GM18909 (cell line): Measurements from ENCODE around the gene CDH7.

Source experiments
- ATAC-seq: cut with Tn5 transposase; IDR thresholded peaks from one replicate; pipeline ENCODE4 v1.9.1; 2021; ENCODE audit warnings: mild to moderate bottlenecking; ENCODE audit not compliant: unreplicated experiment, poor library complexity

Gene CDH7

DNA sequence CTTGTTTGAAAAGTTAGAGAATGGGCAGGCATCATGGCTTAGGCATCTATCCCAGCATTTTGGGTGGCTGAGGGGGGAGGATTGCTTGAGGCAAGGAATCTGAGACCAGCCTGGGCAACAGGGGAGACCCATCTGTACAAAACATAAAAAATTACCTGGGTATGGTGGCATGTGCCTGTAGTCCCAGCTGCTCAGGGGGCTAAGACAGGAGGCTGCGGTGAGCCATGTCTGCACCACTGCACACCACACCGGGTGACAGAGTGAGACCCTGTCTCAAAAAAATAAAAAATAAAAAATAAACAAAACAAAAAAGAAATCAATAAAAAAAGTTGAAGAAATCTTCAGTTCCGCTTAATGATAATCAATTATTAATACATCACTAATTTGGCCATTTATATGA, 146.5 kb downstream of the CDH7 start:
- no peak for ATAC-seq

DNA sequence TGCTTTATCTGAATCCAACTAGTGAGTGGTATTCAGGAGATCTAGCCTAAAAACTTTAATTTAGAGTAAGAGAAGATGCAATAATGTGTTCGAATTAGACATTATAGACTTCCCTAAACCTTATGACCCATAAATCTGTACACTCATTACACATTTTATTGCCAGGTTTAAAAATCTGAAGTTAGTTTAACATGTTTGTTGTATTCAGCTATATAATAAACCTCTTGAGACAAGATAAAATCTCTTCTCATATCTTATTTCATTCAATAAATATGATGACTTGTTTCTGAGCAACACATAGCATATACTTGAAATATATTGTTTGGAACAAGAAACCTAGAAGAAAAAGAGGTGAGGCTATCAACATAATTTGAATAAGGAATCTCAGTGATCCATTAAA, 150.7 kb downstream of the CDH7 start:
- ATAC-seq: no peak

DNA sequence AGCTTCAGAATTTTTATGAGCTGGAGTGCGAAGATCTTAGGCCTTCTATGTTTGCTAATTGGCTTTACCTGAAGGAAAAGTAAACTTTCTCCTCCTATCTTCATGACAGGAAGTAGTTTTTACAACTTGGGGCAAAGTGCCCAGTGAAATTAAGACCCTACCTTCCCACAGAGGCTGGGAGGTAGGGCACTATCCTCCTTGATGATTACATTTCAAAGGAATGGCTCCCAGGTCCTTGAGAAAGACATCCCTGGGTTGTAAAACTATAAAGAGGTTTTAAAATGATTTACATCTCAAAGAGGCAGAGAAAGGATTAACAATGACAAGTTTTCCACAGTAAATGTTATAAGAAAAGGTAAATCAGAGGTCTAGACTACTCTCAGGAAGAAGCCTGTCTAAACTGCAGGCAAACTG, 155.8 kb downstream of the CDH7 start:
- no peak for ATAC-seq

DNA sequence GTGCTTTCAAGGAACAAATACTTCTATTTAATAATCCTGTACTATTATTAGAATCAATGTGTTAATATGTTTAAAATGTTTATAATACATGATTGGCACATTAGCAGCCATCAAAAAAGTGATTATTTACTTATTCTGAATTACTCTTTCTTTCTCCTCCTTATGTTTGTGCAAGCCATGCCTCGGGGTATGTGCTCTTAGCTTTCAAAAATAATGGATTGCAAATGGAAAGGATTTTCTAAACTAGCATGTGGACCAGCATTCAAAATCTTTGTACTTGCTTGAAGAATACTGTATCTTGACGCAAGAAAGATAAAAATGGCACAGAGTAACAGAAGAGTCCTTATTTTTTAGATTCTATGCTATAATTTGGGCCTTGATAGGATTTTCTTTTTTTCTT, 156.5 kb downstream of the CDH7 start:
- no peak for ATAC-seq

DNA sequence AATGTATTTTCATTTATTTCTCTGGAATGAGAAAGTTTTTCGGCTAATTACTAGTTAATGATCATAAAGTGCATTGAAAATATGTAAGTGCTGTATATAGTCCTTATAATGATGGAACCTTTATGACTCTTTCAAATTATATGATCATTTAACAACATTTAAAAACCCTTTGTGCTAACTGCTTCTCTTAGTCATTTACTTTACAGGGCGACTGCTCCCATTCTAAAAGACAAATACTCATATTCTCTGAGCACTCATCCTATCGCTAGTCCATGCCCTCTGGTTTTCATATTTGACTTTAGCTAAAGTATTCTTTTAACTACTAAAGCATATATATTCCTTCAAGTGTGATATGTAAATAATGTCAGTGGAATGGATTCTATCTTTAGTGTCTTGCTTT, 168.2 kb downstream of the CDH7 start:
- no peak for ATAC-seq

DNA sequence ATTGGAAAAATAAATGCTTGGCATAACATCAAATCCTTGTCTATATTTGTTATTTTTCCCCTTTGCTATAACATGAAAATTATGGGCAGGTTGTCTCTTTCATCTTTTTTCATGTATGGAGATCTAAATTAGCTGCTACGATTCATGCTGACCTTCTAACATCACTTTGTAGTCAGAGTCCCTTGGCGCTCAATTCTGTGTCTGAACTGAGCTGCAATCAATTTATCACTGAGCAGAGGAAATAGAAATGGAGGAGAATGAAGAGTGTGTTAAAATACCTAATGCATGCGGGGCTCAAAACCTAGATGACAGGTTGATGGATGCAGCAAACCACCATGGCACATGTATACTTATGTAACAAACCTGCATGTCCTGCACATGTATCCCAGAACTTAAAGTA, 168.9 kb downstream of the CDH7 start:
- no peak for ATAC-seq

DNA sequence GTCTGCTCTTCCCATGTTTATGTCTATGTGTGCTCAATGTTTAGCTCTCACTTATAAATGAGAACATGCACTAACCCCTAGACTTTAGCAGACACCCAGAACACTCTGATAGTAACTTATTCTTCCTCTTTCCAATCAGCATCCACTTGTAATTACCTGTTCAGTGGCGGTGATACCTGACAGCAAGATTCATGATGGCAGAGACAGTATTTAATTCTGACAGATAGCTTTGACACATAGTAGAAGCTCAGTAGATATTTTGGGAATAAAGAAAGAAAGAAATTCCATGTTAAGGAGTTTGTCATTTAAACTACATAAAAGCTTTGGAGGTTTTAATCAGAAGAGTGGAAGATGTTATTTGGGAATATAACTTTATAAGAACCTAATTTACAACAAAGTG, 171.3 kb downstream of the CDH7 start:
- ATAC-seq: no peak

DNA sequence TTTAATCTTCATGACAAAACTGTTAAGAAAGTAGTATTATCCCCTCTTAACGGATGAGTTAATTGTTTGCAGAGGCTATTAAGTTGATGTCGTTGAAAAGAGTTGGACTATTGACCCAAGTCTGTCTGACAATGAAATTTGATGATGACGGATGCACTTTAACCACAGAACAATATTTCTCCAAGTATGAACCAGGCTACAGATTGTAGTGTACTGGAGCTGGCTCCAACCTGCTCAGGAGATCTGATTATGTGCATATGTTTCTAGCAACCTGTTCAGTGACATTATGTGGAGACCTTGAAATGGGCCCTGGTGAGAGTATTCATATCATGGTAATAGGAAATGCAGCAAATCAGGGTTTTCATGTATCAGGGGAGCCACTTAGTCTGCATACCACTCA, 174.1 kb downstream of the CDH7 start:
- no peak for ATAC-seq

DNA sequence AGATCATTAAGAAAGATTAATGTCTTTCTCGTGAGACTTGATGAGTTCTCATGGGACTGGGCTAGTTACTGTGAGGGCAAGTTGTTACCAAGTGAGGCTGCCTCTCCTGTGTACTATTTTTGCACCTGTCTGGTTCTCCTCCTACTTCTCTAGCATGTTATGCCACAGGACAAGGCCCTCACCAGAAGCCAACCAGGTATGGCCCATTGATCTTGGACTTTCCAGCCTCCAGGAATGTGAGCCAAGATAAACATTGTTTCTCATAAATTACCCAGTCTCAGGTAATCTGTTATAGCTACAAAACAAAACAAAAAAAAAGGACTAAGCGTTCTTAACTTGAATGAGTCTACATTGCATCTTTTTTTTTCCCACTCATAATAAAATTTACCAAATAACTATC, 184.1 kb downstream of the CDH7 start:
- ATAC-seq: no peak

DNA sequence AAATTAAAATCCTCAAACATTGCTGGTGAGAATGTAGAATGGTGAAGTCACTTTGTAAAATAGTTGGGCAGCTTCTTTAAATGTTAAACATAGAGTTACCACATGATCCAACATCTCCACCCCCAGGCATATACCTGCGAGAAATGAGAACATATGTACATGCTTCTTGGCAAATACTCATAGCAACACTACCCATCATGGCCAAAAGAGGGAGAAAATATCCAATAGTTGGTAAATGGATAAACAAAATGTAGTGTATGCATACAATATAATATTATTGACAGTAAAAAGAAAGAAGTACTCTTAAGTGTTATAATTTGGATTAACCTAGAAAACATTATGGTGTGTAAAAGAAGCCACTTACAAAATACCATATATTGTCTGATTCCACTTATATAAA, 185.9 kb downstream of the CDH7 start:
- ATAC-seq: no peak

DNA sequence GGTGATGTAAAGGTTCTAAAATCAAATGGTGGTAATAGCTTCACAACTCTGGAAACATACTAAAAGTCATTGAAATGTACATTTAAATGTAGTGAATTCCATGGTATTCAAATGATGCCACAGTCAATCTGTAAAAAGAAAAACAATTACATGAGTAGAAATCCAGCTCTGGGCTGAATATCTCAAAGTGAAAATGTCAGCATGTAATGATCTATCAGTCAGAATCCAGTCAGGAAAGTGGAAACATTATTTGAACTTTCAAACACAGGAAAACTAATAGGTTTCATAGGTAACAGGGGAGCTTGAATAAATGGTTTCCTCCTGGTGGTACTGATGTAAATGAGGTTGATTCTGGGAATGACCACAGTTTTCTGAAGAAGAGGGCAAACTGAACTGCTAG, 186.4 kb downstream of the CDH7 start:
- no peak for ATAC-seq

DNA sequence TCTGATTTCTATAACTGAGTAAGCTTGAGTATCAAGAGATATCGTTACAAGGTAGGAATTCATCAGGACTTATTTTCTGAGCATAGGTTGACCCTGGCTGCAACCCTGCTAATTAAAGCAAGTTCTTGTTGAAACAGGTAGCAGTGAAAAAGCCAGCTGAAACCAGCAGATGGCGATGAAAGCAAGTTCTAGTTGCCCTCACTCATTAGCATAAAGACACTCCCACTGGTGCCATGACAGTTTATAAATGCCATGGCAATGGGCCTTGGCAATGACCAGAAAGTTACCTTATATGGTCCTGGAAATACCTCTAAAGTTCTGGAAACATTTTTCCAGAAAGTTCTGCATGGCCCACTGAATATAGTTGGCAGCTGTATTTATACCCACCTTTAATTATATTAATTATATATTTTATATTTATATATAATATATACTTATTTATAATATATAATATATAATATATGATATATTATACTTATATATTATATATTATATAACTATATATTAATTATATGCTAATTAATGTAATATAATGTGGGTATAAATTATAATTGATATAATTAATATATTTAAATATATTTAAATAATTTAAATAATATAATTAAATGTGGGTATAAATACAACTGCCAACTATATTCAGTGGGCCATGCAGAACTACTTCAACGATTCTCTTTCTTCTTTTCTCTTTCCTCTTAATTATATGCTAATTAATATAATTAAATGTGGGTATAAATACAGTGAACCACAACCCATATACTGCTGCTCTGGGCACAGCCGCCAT, 188.0 kb downstream of the CDH7 start:
- no peak for ATAC-seq
